NCI-H2227 treated with DMSO at 0.1 percent for 48 hours (cell line): ENCODE results near the gene IGFBP5.

Experiments used
- DNase-seq: peaks from one replicate; lab custom pipeline; 2025; lab: John Stamatoyannopoulos, UW

The IGFBP5 gene

GRCh38 chr2:216644842-216645635 lies 50.3 kb downstream of the IGFBP5 start:
- peak; percentile 42 for DNase-seq

- no peak for DNase-seq
These were observed 51.2 kb downstream of the IGFBP5 start for GRCh38 chr2:216643986-216644659.

GRCh38 chr2:216637472-216637871 lies 57.9 kb downstream of the IGFBP5 start:
- no peak for DNase-seq

GRCh38 chr2:216636551-216637450 lies 58.5 kb downstream of the IGFBP5 start:
- peak; percentile 55 for DNase-seq

GRCh38 chr2:216635701-216636550 lies 59.4 kb downstream of the IGFBP5 start:
- no peak for DNase-seq

- DNase-seq, result peak; percentile 15
These were observed 60.2 kb downstream of the IGFBP5 start for GRCh38 chr2:216635171-216635570.

- no peak for DNase-seq
These were observed 60.8 kb downstream of the IGFBP5 start for GRCh38 chr2:216634370-216635148.

GRCh38 chr2:216633616-216634369 lies 61.6 kb downstream of the IGFBP5 start:
- peak; percentile 55 for DNase-seq

- DNase-seq, result peak; percentile 91
These were observed 62.3 kb downstream of the IGFBP5 start, which contains the start of gene IGFBP2 for GRCh38 chr2:216632952-216633615. TSS of gene IGFBP2 (plus strand) at chr2:216633420. CDS start at chr2:216633524, 104 bp downstream.

- no peak for DNase-seq
These were observed 62.9 kb downstream of the IGFBP5 start for GRCh38 chr2:216632346-216632951.

GRCh38 chr2:216629784-216630183 lies 65.6 kb downstream of the IGFBP5 start:
- DNase-seq, result no peak

- DNase-seq, result no peak
These were observed 68.5 kb downstream of the IGFBP5 start for GRCh38 chr2:216626875-216627245.

GRCh38 chr2:216626168-216626874 lies 69.0 kb downstream of the IGFBP5 start:
- DNase-seq, result no peak

GRCh38 chr2:216624251-216624650 lies 71.1 kb downstream of the IGFBP5 start:
- no peak for DNase-seq

- DNase-seq, result no peak
These were observed 72.8 kb downstream of the IGFBP5 start for GRCh38 chr2:216622526-216622925.
